Measurements from ENCODE around the gene CD207. TPM values are rescaled to one million over a fixed set of nuclear protein-coding genes. Genes with fewer than 3 reads are reported as not detected.

CD207 gene
- total and polyA plus RNA-seq, 2 of the 8 experiments (the other 6 are each of a cell fraction or from before 2014, with no cell fraction given), result not detected

DNA sequence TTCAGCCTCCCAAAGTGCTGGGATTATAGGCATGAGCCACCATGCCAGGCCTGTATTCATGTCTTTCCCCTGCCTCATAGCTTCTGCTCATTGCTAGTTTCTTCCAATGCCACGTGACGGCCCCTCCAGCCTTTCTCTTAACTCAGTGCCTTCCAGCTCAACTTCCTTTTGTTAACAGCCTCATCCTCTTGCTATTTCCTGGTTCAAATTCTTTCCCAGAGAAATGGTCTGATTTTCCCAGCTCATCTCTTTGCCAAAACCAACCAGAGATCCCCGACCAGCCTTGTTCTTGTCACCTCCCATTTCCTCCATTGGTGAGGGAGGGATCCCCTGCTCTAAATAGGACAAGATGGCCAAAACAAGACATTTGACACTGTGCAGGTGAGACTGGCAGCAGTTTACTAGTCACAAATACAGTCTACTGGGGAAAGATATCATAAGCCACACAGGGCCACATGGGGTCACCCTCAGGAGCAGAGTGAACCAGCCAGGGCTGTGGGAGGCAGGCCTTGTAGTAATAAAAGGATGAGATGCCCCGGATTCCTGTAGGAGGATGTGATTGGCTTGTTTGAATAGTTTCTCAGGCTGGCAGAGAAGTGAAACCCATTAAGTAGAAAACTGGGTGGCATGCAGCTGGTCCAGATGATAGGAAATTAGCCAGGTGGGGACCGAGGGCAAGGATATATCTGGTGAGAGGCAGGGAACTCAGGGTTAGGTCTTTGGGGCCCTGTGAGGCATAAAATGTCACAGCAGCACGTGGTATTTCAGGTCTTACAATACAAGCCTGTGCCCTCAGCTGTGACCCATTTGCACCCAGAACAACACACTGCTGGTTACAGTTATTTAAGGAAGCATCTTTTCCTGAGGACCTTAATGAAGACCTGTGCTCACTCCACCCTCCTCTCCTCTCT is 6.4 kb downstream of the CD207 start (continued):
- TF ChIP-seq NRF1 (IDR thresholded peaks at IDR 0.05; ENCODE audit: low read depth, low read length), result no peak
- no peak for TF ChIP-seq EGR1 (IDR thresholded peaks at IDR 0.05; ENCODE audit: borderline replicate concordance, low read depth, low read length)
- no peak for TF ChIP-seq POLR2A (IDR thresholded peaks at IDR 0.05; ENCODE audit: control extremely low read depth in 1 of 2, low read depth in 2 of 2, low read length in 2 of 2)
- no peak for TF ChIP-seq POLR2AphosphoS5 (IDR thresholded peaks at IDR 0.05; ENCODE audit: low read depth, low read length)
- TF ChIP-seq CEBPB (IDR thresholded peaks at IDR 0.05; ENCODE audit: low read depth, low read length), result no peak
- no peak for TF ChIP-seq MAFK (IDR thresholded peaks at IDR 0.05; ENCODE audit: low read depth, low read length)
- TF ChIP-seq SP2 (IDR thresholded peaks at IDR 0.05; ENCODE audit: low read length), result no peak
- TF ChIP-seq HDAC2 (IDR thresholded peaks at IDR 0.05; ENCODE audit: borderline replicate concordance in 1 of 2, low read depth in 2 of 2, low read length in 2 of 2), result no peak
- TF ChIP-seq KDM4A (IDR thresholded peaks at IDR 0.05; ENCODE audit: low read depth, low read length, severe bottlenecking), result no peak

Data from H1 (cell line).